Measurements from ENCODE around the gene ZFYVE1. TPM values are rescaled to one million over a fixed set of nuclear protein-coding genes. Genes with fewer than 3 reads are reported as not detected.

Gene ZFYVE1
- total and polyA plus RNA-seq, 11 donors = 5.2 to 20.7 (median 14.6) TPM

- DNase-seq = no peak
- H3K4me1 ChIP-seq = no peaks in the 10 kb centered on the region
- WGBS, 4 donors = 86 to 91% (median 89%) methylated on average over 8 to 12 of the region's 12 CpGs
- H3K9me3 ChIP-seq = no peaks in the 10 kb centered on the region
- intact Hi-C loops (cut with DNase I) = no loop called here
- no peak for ATAC-seq
- TF ChIP-seq CTCF (IDR thresholded peaks at IDR 0.05) (no peak), POLR2A (IDR thresholded peaks at IDR 0.05) (no peak)
- no peak overlapping the region for H3K4me3 ChIP-seq
- peaks cover 0 to 100% (median 97%) of the 10 kb centered on the region in 9 donors for H3K36me3 ChIP-seq
- no peaks in the 10 kb centered on the region for H3K27me3 ChIP-seq
- no peak overlapping the region for H3K27ac ChIP-seq
These were observed 52.2 kb downstream of the ZFYVE1 start for GRCh38 chr14:72974661-72975060.

GRCh38 chr14:72970824-72971434, 56.0 kb downstream of the ZFYVE1 start:
- Histone ChIP-seq H3K27me3 (no peaks in the 10 kb centered on the region), H3K9me3 (no peaks in the 10 kb centered on the region), H3K4me3 (no peak overlapping the region), H3K27ac (no peak overlapping the region), H3K4me1 (no peaks in the 10 kb centered on the region), H3K36me3 (peaks cover 0 to 84% (median 76%) of the 10 kb centered on the region in 9 donors)
- ATAC-seq = no peak
- intact Hi-C loops (cut with DNase I) = no loop called here
- no peak for DNase-seq
- TF ChIP-seq POLR2A (IDR thresholded peaks at IDR 0.05) (no peak), CTCF (IDR thresholded peaks at IDR 0.05) (no peak)
- WGBS, 4 donors = 95 to 97% (median 96%) methylated on average over 19 to 20 of the region's 20 CpGs

DNA sequence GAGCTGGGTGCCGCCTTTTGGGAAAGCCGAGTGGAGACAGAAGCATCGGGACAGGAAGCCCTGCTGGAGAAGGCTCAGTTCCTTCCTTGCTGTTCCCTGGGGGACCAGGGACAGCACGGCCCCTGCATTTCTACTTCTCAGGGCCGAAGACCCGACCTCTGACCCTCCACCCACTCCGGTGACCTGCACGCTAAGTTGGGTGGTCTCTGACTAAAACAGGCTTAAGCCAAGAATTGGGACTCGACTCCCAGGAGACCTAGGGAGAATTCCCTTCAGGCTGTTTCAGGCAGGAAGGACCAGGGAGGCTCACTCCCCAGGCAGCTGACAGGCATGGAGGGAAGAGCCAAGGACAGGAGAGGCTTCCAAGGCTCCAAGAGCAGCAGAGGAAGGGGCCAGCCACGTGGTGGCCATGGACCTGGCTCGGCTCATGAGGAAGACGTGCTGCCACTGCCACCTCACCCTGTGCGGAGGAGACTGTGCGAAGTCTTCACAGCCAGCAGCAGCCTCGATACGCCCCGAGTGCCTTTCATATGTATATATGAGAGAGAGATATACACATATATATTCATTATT, 56.8 kb downstream of the ZFYVE1 start:
- intact Hi-C loops (cut with DNase I) = no loop called here
- ATAC-seq (peak in 1 of 4 donors; percentile 32), DNase-seq (peak in 4 of 5 donors; percentile 19 to 38 (median 32))
- Histone ChIP-seq H3K4me3 (no peak overlapping the region), H3K27ac (no peak overlapping the region), H3K36me3 (peaks cover 0 to 76% (median 68%) of the 10 kb centered on the region in 9 donors), H3K9me3 (no peaks in the 10 kb centered on the region), H3K4me1 (no peaks in the 10 kb centered on the region), H3K27me3 (no peaks in the 10 kb centered on the region)
- 74 to 80% (median 78%) methylated on average over 17 of the region's 17 CpGs for WGBS, 4 donors
- TF ChIP-seq CTCF (IDR thresholded peaks at IDR 0.05) = no peak
- no peak for TF ChIP-seq POLR2A (IDR thresholded peaks at IDR 0.05)

DNA sequence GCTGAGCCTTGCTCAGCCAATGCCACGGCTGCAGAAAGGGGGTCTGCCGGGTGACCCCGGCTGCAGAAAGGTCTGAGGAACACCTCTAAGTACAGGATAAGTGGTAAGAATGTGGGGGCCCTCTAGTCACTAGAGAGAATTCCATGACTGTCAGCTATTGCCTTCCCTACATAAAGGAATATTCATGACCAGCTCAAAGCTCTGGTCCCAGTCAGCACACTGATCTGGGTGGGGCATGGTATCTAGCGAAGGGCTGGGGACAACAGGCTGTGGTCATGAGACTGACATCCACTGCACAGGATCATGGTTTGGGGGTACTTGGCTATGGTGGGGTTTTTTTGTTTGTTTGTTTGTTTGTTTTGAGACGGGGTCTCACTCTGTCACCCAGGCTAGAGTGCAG, 58.6 kb downstream of the ZFYVE1 start:
- DNase-seq (no peak), ATAC-seq (no peak)
- no peaks in the 10 kb centered on the region for H3K9me3 ChIP-seq
- H3K36me3 ChIP-seq = peaks cover 0 to 58% (median 50%) of the 10 kb centered on the region in 9 donors
- no peak overlapping the region for H3K27ac ChIP-seq
- intact Hi-C loops (cut with DNase I) = no loop called here
- no peaks in the 10 kb centered on the region for H3K27me3 ChIP-seq
- H3K4me1 ChIP-seq = no peaks in the 10 kb centered on the region
- WGBS, 4 donors = 88 to 98% (median 97%) methylated on average over 5 of the region's 5 CpGs
- TF ChIP-seq POLR2A (IDR thresholded peaks at IDR 0.05) = no peak
- H3K4me3 ChIP-seq = no peak overlapping the region

All from heart left ventricle (tissue), 16 donors.